ENCODE data around the gene PEX14. TPM values are rescaled to one million over a fixed set of nuclear protein-coding genes. Genes with fewer than 3 reads are reported as not detected.

PEX14 gene
- total and polyA plus RNA-seq, 11 donors, result 14.9 to 28.7 (median 20.4) TPM

- Histone ChIP-seq H3K27me3 (no peaks in the 10 kb centered on the region), H3K4me1 (peaks cover 0 to 31% (median 9%) of the 10 kb centered on the region in 12 donors), H3K9me3 (no peaks in the 10 kb centered on the region), H3K27ac (peak overlapping the region in 2 of 12 donors; percentile 2 to 86), H3K4me3 (no peak overlapping the region), H3K36me3 (peaks cover 0 to 44% (median 32%) of the 10 kb centered on the region in 9 donors)
- 73 to 78% (median 75%) methylated on average over 14 to 19 of the region's 19 CpGs for WGBS, 4 donors
- DNase-seq, result no peak
- intact Hi-C loops (cut with DNase I), result loop anchor here in 1 of 10 donors (10.0 kb wide), 1 partner anchor 206 kb away; no protein-coding TSS in a partner anchor
- no peak for TF ChIP-seq POLR2A (IDR thresholded peaks at IDR 0.05)
- TF ChIP-seq CTCF (IDR thresholded peaks at IDR 0.05), result no peak
- no peak for ATAC-seq
Measured at GRCh38 chr1:10658396-10659066, 183.8 kb downstream of the PEX14 start.

- 94 to 95% (median 94%) methylated on average over 18 of the region's 18 CpGs for WGBS, 4 donors
- H3K27ac ChIP-seq, result peak overlapping the region in 1 of 12 donors; percentile 86
- no peaks in the 10 kb centered on the region for H3K9me3 ChIP-seq
- DNase-seq, result no peak
- H3K4me1 ChIP-seq, result peaks cover 0 to 38% (median 16%) of the 10 kb centered on the region in 12 donors
- H3K4me3 ChIP-seq, result no peak overlapping the region
- H3K36me3 ChIP-seq, result peaks cover 0 to 37% (median 26%) of the 10 kb centered on the region in 9 donors
- ATAC-seq, result no peak
- intact Hi-C loops (cut with DNase I), result loop anchor here in 1 of 10 donors (10.0 kb wide), 1 partner anchor 206 kb away; no protein-coding TSS in a partner anchor
- no peaks in the 10 kb centered on the region for H3K27me3 ChIP-seq
- no peak for TF ChIP-seq CTCF (IDR thresholded peaks at IDR 0.05)
- TF ChIP-seq POLR2A (IDR thresholded peaks at IDR 0.05), result no peak
Measured at GRCh38 chr1:10659218-10659617, 184.5 kb downstream of the PEX14 start.

GRCh38 chr1:10659646-10660540 lies 185.1 kb downstream of the PEX14 start:
- H3K27ac ChIP-seq, result peak overlapping the region in 1 of 12 donors; percentile 86
- TF ChIP-seq POLR2A (IDR thresholded peaks at IDR 0.05) (no peak), CTCF (IDR thresholded peaks at IDR 0.05) (no peak)
- intact Hi-C loops (cut with DNase I), result loop anchor here in 2 of 10 donors (10.0 kb wide), 2 partner anchors 135 to 205 kb away; no protein-coding TSS in a partner anchor
- H3K36me3 ChIP-seq, result peaks cover 0 to 40% (median 25%) of the 10 kb centered on the region in 9 donors
- DNase-seq, result no peak
- peaks cover 0 to 45% (median 17%) of the 10 kb centered on the region in 12 donors for H3K4me1 ChIP-seq
- WGBS, 4 donors, result 85 to 90% (median 87%) methylated on average over 38 to 52 of the region's 52 CpGs
- no peaks in the 10 kb centered on the region for H3K9me3 ChIP-seq
- no peaks in the 10 kb centered on the region for H3K27me3 ChIP-seq
- no peak overlapping the region for H3K4me3 ChIP-seq
- ATAC-seq, result no peak

GRCh38 chr1:10661453-10661852 lies 186.7 kb downstream of the PEX14 start:
- no peaks in the 10 kb centered on the region for H3K9me3 ChIP-seq
- 91 to 96% (median 94%) methylated on average over 5 of the region's 5 CpGs for WGBS, 4 donors
- peaks cover 0 to 36% (median 22%) of the 10 kb centered on the region in 9 donors for H3K36me3 ChIP-seq
- H3K27me3 ChIP-seq, result no peaks in the 10 kb centered on the region
- no peak for ATAC-seq
- peaks cover 0 to 61% (median 27%) of the 10 kb centered on the region in 12 donors for H3K4me1 ChIP-seq
- DNase-seq, result no peak
- H3K4me3 ChIP-seq, result no peak overlapping the region
- intact Hi-C loops (cut with DNase I), result loop anchor here in 1 of 10 donors (10.0 kb wide), 2 partner anchors 137 to 203 kb away; no protein-coding TSS in a partner anchor
- TF ChIP-seq CTCF (IDR thresholded peaks at IDR 0.05) (no peak), POLR2A (IDR thresholded peaks at IDR 0.05) (no peak)
- no peak overlapping the region for H3K27ac ChIP-seq

Data from heart left ventricle (tissue), 16 donors.